ENCODE measurements around the gene MPC1. TPM values are rescaled to one million over a fixed set of nuclear protein-coding genes. Genes with fewer than 3 reads are reported as not detected.

MPC1 gene
- total RNA-seq, result 10 to 100 TPM; 51.4 to 56.7 TPM
- 10 to 100 TPM; 36.5 to 46.9 (median 40.1) TPM for polyA plus RNA-seq (ENCODE audit: insufficient read length in 6 of 6)
- long read RNA-seq, donor 1, partial matches to known transcripts, result 7 of 43 reads
- long read RNA-seq, donor 1, other reads (novel, unspliced or antisense), result 35 of 43 reads
- long read RNA-seq, donor 2, partial matches to known transcripts, result 5 of 43 reads
- long read RNA-seq, donor 2, other reads (novel, unspliced or antisense), result 38 of 43 reads
- long read RNA-seq, donor 3, partial matches to known transcripts, result 32 of 32 reads
- long read RNA-seq, donor 3, other reads (novel, unspliced or antisense), result 0 of 32 reads
- long read RNA-seq, donor 4, transcript MPC1-201 (4 exons, 976 nt), result major isoform, 49 of 51 reads
- long read RNA-seq, donor 4, partial matches to known transcripts, result 1 of 51 reads
- long read RNA-seq, donor 4, other reads (novel, unspliced or antisense), result 1 of 51 reads
- long read RNA-seq, donor 5, partial matches to known transcripts, result 5 of 37 reads
- long read RNA-seq, donor 5, other reads (novel, unspliced or antisense), result 32 of 37 reads
- long read RNA-seq, donor 6, partial matches to known transcripts, result 0 of 33 reads
- long read RNA-seq, donor 6, other reads (novel, unspliced or antisense), result 33 of 33 reads
- long read RNA-seq, donor 7, partial matches to known transcripts, result 0 of 25 reads
- long read RNA-seq, donor 7, other reads (novel, unspliced or antisense), result 25 of 25 reads
- long read RNA-seq, donor 8, partial matches to known transcripts, result 0 of 22 reads
- long read RNA-seq, donor 8, other reads (novel, unspliced or antisense), result 22 of 22 reads
- long read RNA-seq, donor 9, result 0 reads
- long read RNA-seq, donor 10, transcript MPC1-201 (4 exons, 976 nt), result major isoform, 47 of 51 reads
- long read RNA-seq, donor 10, partial matches to known transcripts, result 0 of 51 reads
- long read RNA-seq, donor 10, other reads (novel, unspliced or antisense), result 4 of 51 reads
- long read RNA-seq, donor 11, partial matches to known transcripts, result 10 of 186 reads
- long read RNA-seq, donor 11, other reads (novel, unspliced or antisense), result 174 of 186 reads
- long read RNA-seq, donor 12, partial matches to known transcripts, result 0 of 24 reads
- long read RNA-seq, donor 12, other reads (novel, unspliced or antisense), result 22 of 24 reads

- peaks cover 7 to 16% of the 10 kb centered on the region in 2 donors for H3K4me1 ChIP-seq
- H3K4me3 ChIP-seq, result peak within 1 kb of the TSS; percentile 92
- no peaks in the 10 kb centered on the region for H3K9me3 ChIP-seq
- H3K27ac ChIP-seq, result peak within 1 kb of the TSS; percentile 89 to 91
- no peaks in the 10 kb centered on the region for H3K36me3 ChIP-seq
- ATAC-seq, result peak; percentile 94
- TF ChIP-seq, protein P1, sequence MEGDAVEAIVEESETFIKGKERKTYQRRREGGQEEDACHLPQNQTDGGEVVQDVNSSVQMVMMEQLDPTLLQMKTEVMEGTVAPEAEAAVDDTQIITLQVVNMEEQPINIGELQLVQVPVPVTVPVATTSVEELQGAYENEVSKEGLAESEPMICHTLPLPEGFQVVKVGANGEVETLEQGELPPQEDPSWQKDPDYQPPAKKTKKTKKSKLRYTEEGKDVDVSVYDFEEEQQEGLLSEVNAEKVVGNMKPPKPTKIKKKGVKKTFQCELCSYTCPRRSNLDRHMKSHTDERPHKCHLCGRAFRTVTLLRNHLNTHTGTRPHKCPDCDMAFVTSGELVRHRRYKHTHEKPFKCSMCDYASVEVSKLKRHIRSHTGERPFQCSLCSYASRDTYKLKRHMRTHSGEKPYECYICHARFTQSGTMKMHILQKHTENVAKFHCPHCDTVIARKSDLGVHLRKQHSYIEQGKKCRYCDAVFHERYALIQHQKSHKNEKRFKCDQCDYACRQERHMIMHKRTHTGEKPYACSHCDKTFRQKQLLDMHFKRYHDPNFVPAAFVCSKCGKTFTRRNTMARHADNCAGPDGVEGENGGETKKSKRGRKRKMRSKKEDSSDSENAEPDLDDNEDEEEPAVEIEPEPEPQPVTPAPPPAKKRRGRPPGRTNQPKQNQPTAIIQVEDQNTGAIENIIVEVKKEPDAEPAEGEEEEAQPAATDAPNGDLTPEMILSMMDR (IDR thresholded peaks at IDR 0.05), result no peak
- H3K27me3 ChIP-seq, result no peaks in the 10 kb centered on the region
- peak; percentile 95 to 99 (median 97) for DNase-seq
- intact Hi-C loops (cut with DNase I), result no loop called here
Measured at GRCh38 chr6:166382933-166383801, at the start of gene MPC1. TSS of gene MPC1 (minus strand) at chr6:166382940. CDS start at chr6:166382876, 64 bp downstream.

DNA sequence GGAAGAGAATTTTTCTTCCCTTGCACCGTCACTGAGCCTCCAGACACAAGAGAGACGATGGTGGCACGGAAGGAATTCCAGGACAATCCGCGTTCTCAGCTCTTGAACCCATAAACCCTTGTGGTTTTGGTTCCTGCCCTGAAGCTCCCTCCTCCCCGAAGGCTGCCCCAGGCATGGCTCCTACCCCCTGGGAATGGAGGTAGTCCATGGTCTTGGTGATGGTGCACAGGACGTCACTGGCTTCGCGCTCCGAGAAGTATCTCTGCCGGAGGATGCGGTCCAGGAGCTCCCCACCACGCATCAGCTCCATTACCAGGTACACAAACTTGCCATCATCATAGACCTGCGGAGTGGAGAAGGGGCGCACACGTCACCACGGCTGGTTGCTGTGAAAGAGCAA, 47.5 kb upstream of the MPC1 start:
- intact Hi-C loops (cut with DNase I), result no loop called here
- Histone ChIP-seq H3K36me3 (peaks cover 0 to 58% of the 10 kb centered on the region in 2 donors), H3K4me1 (peaks cover 0 to 4% of the 10 kb centered on the region in 2 donors), H3K4me3 (no peak overlapping the region), H3K27ac (no peak overlapping the region), H3K9me3 (no peaks in the 10 kb centered on the region), H3K27me3 (no peaks in the 10 kb centered on the region)
- DNase-seq (no peak), ATAC-seq (no peak)
- TF ChIP-seq, protein P1 (IDR thresholded peaks at IDR 0.05), result no peak

- Histone ChIP-seq H3K36me3 (peaks cover 0 to 64% of the 10 kb centered on the region in 2 donors), H3K27ac (no peak overlapping the region), H3K9me3 (no peaks in the 10 kb centered on the region), H3K4me3 (no peak overlapping the region), H3K4me1 (no peaks in the 10 kb centered on the region), H3K27me3 (no peaks in the 10 kb centered on the region)
- intact Hi-C loops (cut with DNase I), result no loop called here
- DNase-seq (no peak), ATAC-seq (no peak)
- TF ChIP-seq, protein P1 (IDR thresholded peaks at IDR 0.05), result no peak
Measured at GRCh38 chr6:166424431-166424830, 41.7 kb upstream of the MPC1 start.

DNA sequence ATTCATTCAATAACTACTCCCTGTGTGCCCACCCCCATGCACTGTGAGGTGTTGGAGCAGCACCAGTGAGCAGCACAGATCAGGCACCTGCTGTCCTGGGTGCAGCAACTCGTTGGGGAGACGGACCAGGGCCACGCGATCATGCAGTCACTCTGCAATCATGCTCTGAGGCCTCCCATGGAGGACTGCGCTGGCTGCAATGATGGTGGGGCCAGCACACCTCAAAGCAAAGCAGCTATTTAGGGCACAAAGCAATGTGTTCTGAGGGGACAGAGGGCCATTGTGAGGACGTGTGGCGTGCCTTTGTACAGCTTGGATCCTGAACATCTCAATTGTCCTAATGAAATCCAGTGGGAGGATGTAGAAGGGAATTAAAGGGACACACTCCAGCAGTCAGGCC, 41.0 kb upstream of the MPC1 start:
- Histone ChIP-seq H3K9me3 (no peaks in the 10 kb centered on the region), H3K27me3 (no peaks in the 10 kb centered on the region), H3K36me3 (peaks cover 0 to 64% of the 10 kb centered on the region in 2 donors), H3K4me1 (no peaks in the 10 kb centered on the region), H3K27ac (no peak overlapping the region), H3K4me3 (no peak overlapping the region)
- intact Hi-C loops (cut with DNase I), result no loop called here
- TF ChIP-seq, protein P1 (IDR thresholded peaks at IDR 0.05), result no peak
- ATAC-seq, result no peak
- DNase-seq, result no peak

Data from left lung (tissue), 14 donors.